GM12878 (cell line): ENCODE measurements around the gene EXPH5. TPM values are rescaled to one million over a fixed set of nuclear protein-coding genes. Genes with fewer than 3 reads are reported as not detected.

ENCODE experiments used
- ATAC-seq: fragments of 200-7000 bp; cut with Tn5 transposase; 3 replicates; pipeline ENCODE4 v1.9.1; 2020; ENCODE audit warnings: mild to moderate bottlenecking, moderate library complexity
- BruUV-seq: library from RNA; stranded (reverse); fragments of 400-500 nt; replicated peaks from 2 replicates; lab custom pipeline; 2021; lab: Mats Ljungman, UMichigan
- CTCF ChIA-PET: fragments of 300-600 bp; sonication (Branson Sonifier 250); formaldehyde crosslinking; extraction: SDS; loops from one replicate; lab custom pipeline; 2021; ENCODE audit warnings: inconsistent platforms; lab: Yijun Ruan, JAX
- POLR2A ChIA-PET: fragments of 350-600 bp; formaldehyde crosslinking; extraction: SDS; loops from one replicate; lab custom pipeline; 2021; ENCODE audit warnings: inconsistent platforms; lab: Charles Lee
- RAD21 ChIA-PET: fragments of 300-600 bp; sonication (Branson Sonifier 250); formaldehyde crosslinking; loops from one replicate; lab custom pipeline; 2023; ENCODE audit warnings: antibody characterized with exemption; ENCODE audit not compliant: unreplicated experiment; lab: Charles Lee
- SMC1A ChIA-PET: fragments of 300-600 bp; sonication (Branson Sonifier 250); formaldehyde crosslinking; loops from one replicate; lab custom pipeline; 2023; ENCODE audit not compliant: unreplicated experiment, uncharacterized antibody; lab: Charles Lee
- DNase-seq: peaks from one replicate; pipeline ENCODE4 v3.0.0-alpha.2; 2011; ENCODE audit warnings: low read depth, low spot score
- FAIRE-seq: peaks from 3 replicates; lab custom pipeline; 2011; peaks lifted over from hg19 to GRCh38; lab: Jason Lieb, UNC
- H2AFZ ChIP-seq: 2 replicates; pipeline ENCODE4 v1.6.0; 2011; ENCODE audit warnings: low read depth, low read length, control low read depth; ENCODE audit not compliant: control insufficient read depth
- H3K27ac ChIP-seq: 2 replicates; pipeline ENCODE4 v1.5.1; 2011; ENCODE audit warnings: control low read depth; ENCODE audit not compliant: control insufficient read depth, insufficient read depth
- H3K27me3 ChIP-seq, 2 experiments: replicated peaks in 1 of 2; 2 replicates each; pipeline versions ENCODE4 v1.6.0 to v1.6.1; 2011; ENCODE audit warnings: low read length in 1 of 2; ENCODE audit not compliant: control insufficient read depth in 2 of 2, insufficient read depth in 2 of 2
- H3K36me3 ChIP-seq, 2 experiments: 2 replicates each; pipeline ENCODE4 v1.5.1; 2011; ENCODE audit warnings: low read length in 1 of 2; ENCODE audit not compliant: control insufficient read depth in 2 of 2, insufficient read depth in 2 of 2
- H3K4me1 ChIP-seq: 2 replicates; pipeline ENCODE4 v1.6.1; 2011; ENCODE audit warnings: mild to moderate bottlenecking, low read length, moderate library complexity, mixed read lengths; ENCODE audit not compliant: control insufficient read depth, insufficient read depth
- H3K4me2 ChIP-seq: 2 replicates; pipeline ENCODE4 v1.6.0; 2011; ENCODE audit warnings: control low read depth; ENCODE audit not compliant: control insufficient read depth, insufficient read depth
- H3K4me3 ChIP-seq: fragments of 200-600 bp; sonication (generic); 2 replicates; pipeline ENCODE4 v1.5.1; 2016
- H3K79me2 ChIP-seq: 2 replicates; pipeline ENCODE4 v1.6.0; 2011; ENCODE audit warnings: low read length; ENCODE audit not compliant: control insufficient read depth, insufficient read depth
- H3K9ac ChIP-seq: 2 replicates; pipeline ENCODE4 v1.8.0; 2011; ENCODE audit warnings: low read length, control low read depth, mixed read lengths; ENCODE audit not compliant: control insufficient read depth, insufficient read depth
- H3K9me3 ChIP-seq: replicated peaks from 3 replicates; pipeline ENCODE4 v1.5.1; 2011; ENCODE audit warnings: mild to moderate bottlenecking, low read length; ENCODE audit not compliant: control insufficient read depth, insufficient read depth
- H4K20me1 ChIP-seq: 2 replicates; pipeline ENCODE4 v1.6.0; 2011; ENCODE audit not compliant: control insufficient read depth, insufficient read depth
- BHLHE40 ChIP-seq, 2 experiments: fragments of 450-650 bp in 1 of 2; IDR thresholded peaks; 2 replicates each; pipeline ENCODE4 v1.6.1; 2011 to 2017; ENCODE audit warnings: low read depth in 2 of 2, borderline replicate concordance in 1 of 2, improper control_type of control experiment in 1 of 2, low read length in 1 of 2, mild to moderate bottlenecking in 1 of 2
- NR2C2 ChIP-seq: IDR thresholded peaks from 2 replicates; pipeline ENCODE4 v1.6.1; 2011; ENCODE audit warnings: borderline replicate concordance, low read depth; ENCODE audit not compliant: control insufficient read depth, insufficient read length
- POLR2A ChIP-seq: IDR thresholded peaks from 2 replicates; pipeline ENCODE4 v1.6.1; 2011; ENCODE audit warnings: low read depth, mild to moderate bottlenecking, low read length
- RAD51 ChIP-seq: fragments of 450-650 bp; IDR thresholded peaks from 2 replicates; pipeline ENCODE4 v1.6.1; 2016; ENCODE audit warnings: moderate library complexity, mild to moderate bottlenecking, inconsistent platforms
- SMAD1 ChIP-seq: fragments of 450-650 bp; IDR thresholded peaks from 2 replicates; pipeline ENCODE4 v1.6.1; 2018; ENCODE audit warnings: mild to moderate bottlenecking, low read depth; ENCODE audit not compliant: partially characterized antibody
- SP1 ChIP-seq: IDR thresholded peaks from one replicate; pipeline ENCODE4 v1.6.1; 2011; ENCODE audit warnings: low read depth, low read length
- WGBS: methylation state at CpG from one replicate; pipeline ENCODE4 v1.1.6; 2016; ENCODE audit warnings: low lambda C conversion rate; ENCODE audit not compliant: insufficient replicate concordance, insufficient coverage; ENCODE audit errors: missing lambda C conversion rate; 5-methylcytosine and 5-hydroxymethylcytosine counted together
- in situ Hi-C: fragments of 300-500 bp; cut with MboI; formaldehyde crosslinking; loops from 9 replicates; pipeline ENCODE4 v1.14.3; 2018; ENCODE audit warnings: mixed read lengths
- intact Hi-C: fragments of 100-400 bp; cut with micrococcal nuclease; formaldehyde crosslinking; loops from one replicate; pipeline ENCODE4 v1.14.2; 2022; ENCODE audit not compliant: unreplicated experiment
- polyA plus RNA-seq, 11 experiments: library from polyadenylated mRNA; depleted of rRNA in 4 of 11; unstranded in 6 of 11; stranded (reverse) in 5 of 11; fragments of >200 nt; fragmentation: Nextera tagmentation in 4 of 11; fragmentation: Illumina TruSeq in 1 of 11; extraction: Ambion mirVana in 4 of 11; extraction: Trizol in 1 of 11; gene quantifications; 1 replicate in 1 of 11; 2 replicates in 10 of 11; pipeline versions ENCODE4 v1.2.1 to v1.2.3, GENCODE V29; 2011 to 2016; ENCODE audit warnings: inconsistent platforms in 2 of 11, missing spikeins in 2 of 11, low read depth in 1 of 11
- total RNA-seq, 4 experiments: library from RNA; depleted of rRNA in 3 of 4; stranded (reverse); fragments of >200 nt in 3 of 4; fragmentation: Illumina TruSeq in 1 of 4; extraction: Trizol in 1 of 4; gene quantifications; 2 replicates each; pipeline versions ENCODE4 v1.2.1 to v1.2.3, GENCODE V29; 2013 to 2021

The EXPH5 gene
- total and polyA plus RNA-seq, 10 of the 15 experiments (the other 5 are each of a cell fraction or from before 2014, with no cell fraction given): 0.69 to 11.1 (median 4.3) TPM

DNA sequence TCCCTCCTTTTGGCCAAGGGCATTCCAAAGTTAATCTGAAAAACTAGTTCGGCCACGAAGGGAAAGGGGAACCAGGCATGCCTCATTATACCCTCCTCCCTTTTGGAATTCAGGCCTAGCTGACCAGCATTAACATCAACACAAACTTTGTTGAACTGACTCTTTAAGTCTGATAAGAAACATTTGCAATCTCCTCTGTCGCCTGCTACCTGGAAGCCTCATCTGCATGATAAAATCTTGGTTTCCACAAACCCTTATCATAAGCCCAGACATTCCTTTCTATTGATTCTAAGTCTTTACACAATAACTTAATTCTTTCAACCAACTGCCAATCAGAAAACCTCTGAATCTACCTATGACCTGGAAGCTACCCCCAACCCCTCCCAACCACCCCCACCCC lies 106.7 kb downstream of the EXPH5 start:
- intact Hi-C loops (no loop called here), in situ Hi-C loops (no loop called here)
- no peak for DNase-seq
- H3K4me3 ChIP-seq: no peak overlapping the region
- 89% methylated on average over 3 of the region's 3 CpGs for WGBS
- ChIA-PET SMC1A (interaction anchor here (0.6 to 2.4 kb wide), 3 partner anchors 24 to 159 kb away, joined by 3 to 6 read pairs (median 3); no protein-coding TSS in a partner anchor), CTCF (interaction anchor here (1.5 kb wide), 1 partner anchor 169 kb away, joined by 3 read pairs; no protein-coding TSS in a partner anchor), RAD21 (no interaction called here), POLR2A (no interaction called here)
- H2AFZ ChIP-seq: no peak overlapping the region
- no peaks in the 10 kb centered on the region for H4K20me1 ChIP-seq
- no peak overlapping the region for H3K9ac ChIP-seq
- no peaks in the 10 kb centered on the region for H3K79me2 ChIP-seq
- no peaks in the 10 kb centered on the region for H3K9me3 ChIP-seq
- no peak overlapping the region for H3K4me2 ChIP-seq
- no peaks in the 10 kb centered on the region for H3K4me1 ChIP-seq
- no peak for TF ChIP-seq NR2C2
- TF ChIP-seq BHLHE40 (IDR thresholded peaks at IDR 0.05; ENCODE audit: borderline replicate concordance in 1 of 2, low read depth in 2 of 2, low read length in 1 of 2): no peak
- TF ChIP-seq POLR2A: no peak
- TF ChIP-seq RAD51: no peak
- no peak for TF ChIP-seq SMAD1
- no peak overlapping the region for H3K27ac ChIP-seq
- FAIRE-seq: no peak
- H3K27me3 ChIP-seq: no peaks in the 10 kb centered on the region
- BruUV-seq: no TSS peak
- H3K36me3 ChIP-seq: peaks cover 0 to 15% of the 10 kb centered on the region in 2 experiments; a peak in 2 of 4 replicates
- ATAC-seq: no peak

DNA sequence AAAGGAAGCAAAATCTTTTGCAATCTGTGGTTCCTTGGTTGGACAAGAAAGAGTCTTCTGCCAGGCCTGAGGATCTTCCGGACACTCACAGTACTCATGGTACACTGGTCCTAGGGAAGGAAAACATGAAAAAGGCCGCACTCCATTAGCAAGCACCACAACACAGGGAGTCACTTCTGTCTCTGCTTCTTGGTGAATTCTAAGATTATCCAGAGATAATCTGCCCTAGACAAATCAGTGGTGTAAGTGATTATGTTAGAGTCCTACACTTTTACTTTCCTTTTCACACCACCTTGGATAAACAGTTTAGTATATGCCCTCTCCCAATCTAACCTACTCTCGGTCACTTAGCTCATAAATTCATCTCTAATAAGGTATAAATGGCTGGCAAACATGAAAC lies 107.2 kb downstream of the EXPH5 start:
- POLR2A ChIA-PET: no interaction called here
- ATAC-seq (no peak), FAIRE-seq (no peak), DNase-seq (no peak)
- Histone ChIP-seq H3K36me3 (peaks cover 0 to 15% of the 10 kb centered on the region in 2 experiments; a peak in 2 of 4 replicates), H3K9me3 (no peaks in the 10 kb centered on the region), H3K9ac (no peak overlapping the region), H2AFZ (no peak overlapping the region), H3K4me3 (no peak overlapping the region), H3K79me2 (no peaks in the 10 kb centered on the region), H3K4me2 (no peak overlapping the region), H3K27me3 (no peaks in the 10 kb centered on the region), H3K4me1 (no peaks in the 10 kb centered on the region), H3K27ac (no peak overlapping the region), H4K20me1 (no peaks in the 10 kb centered on the region)
- 98% methylated on average over 3 of the region's 3 CpGs for WGBS
- no TSS peak for BruUV-seq
- RAD21 ChIA-PET: no interaction called here
- SMC1A ChIA-PET: interaction anchor here (1.3 to 2.4 kb wide), 2 partner anchors 25 to 160 kb away, joined by 3 to 6 read pairs; no protein-coding TSS in a partner anchor
- CTCF ChIA-PET: interaction anchor here (1.5 kb wide), 1 partner anchor 169 kb away, joined by 3 read pairs; no protein-coding TSS in a partner anchor
- in situ Hi-C loops: no loop called here
- TF ChIP-seq SP1: no peak
- intact Hi-C loops: no loop called here
